Astrocyte of the cerebellum (primary cell): Measurements from ENCODE around the gene ARHGAP26.

Experiments
- DNase-seq: peaks from one replicate; pipeline ENCODE4 v3.0.0-alpha.2; 2011; ENCODE audit warnings: low read depth
- H3K4me3 ChIP-seq: 2 replicates; pipeline ENCODE4 v1.5.1; 2011; ENCODE audit warnings: mild to moderate bottlenecking, low read depth, low read length, moderate library complexity
- in situ Hi-C: cut with HindIII; loops from 2 replicates; pipeline ENCODE4 v1.10.0; 2017; ENCODE audit warnings: low sequenced_read_pairs
- TF ChIP-seq, protein P1 (sequence below): IDR thresholded peaks from 2 replicates; pipeline ENCODE4 v1.5.1; 2012; ENCODE audit warnings: low read length, low read depth, moderate library complexity, mild to moderate bottlenecking; ENCODE audit errors: missing control alignments

Gene ARHGAP26

DNA sequence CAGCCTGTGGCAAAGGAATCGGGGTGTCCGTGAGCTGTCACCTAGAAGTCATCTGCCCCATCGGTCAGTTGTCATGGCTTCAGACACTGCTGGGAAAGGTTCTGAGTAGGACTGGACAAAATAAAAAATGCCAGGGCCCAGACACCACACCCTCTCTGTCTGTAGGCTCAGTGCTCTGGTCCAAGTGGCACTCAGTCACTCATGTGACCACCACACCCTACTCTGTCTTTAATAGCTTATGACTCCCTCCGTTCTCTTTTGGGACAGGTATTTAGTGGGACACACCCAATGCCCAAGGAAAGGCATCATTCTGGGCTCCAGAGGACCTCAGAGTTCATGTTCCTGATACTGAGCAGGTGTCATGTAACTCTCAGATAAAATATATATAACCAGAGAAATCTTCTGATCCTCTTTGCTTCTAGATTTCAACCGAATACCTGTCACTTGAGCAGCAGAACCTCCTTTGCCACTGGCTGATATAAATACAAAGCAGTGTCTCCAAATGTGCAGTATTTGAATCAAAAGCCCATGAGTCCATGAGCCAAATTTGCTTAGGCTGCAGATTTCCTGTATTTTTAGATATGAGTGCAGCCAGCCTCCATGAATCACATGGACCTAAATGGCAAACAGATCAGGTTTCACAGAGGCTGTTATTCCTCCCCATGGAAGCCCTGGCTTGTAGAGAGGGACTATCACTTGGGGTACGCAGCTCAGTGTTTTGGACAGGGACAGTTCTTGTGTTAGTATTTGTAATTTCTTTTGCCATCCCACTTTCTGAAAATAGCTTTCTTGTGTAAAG, 272.0 kb downstream of the ARHGAP26 start:
- in situ Hi-C loops: loop anchor here (5.0 kb wide), 1 partner anchor 45 kb away; no protein-coding TSS in a partner anchor
- no peak for DNase-seq
- TF ChIP-seq, protein P1, sequence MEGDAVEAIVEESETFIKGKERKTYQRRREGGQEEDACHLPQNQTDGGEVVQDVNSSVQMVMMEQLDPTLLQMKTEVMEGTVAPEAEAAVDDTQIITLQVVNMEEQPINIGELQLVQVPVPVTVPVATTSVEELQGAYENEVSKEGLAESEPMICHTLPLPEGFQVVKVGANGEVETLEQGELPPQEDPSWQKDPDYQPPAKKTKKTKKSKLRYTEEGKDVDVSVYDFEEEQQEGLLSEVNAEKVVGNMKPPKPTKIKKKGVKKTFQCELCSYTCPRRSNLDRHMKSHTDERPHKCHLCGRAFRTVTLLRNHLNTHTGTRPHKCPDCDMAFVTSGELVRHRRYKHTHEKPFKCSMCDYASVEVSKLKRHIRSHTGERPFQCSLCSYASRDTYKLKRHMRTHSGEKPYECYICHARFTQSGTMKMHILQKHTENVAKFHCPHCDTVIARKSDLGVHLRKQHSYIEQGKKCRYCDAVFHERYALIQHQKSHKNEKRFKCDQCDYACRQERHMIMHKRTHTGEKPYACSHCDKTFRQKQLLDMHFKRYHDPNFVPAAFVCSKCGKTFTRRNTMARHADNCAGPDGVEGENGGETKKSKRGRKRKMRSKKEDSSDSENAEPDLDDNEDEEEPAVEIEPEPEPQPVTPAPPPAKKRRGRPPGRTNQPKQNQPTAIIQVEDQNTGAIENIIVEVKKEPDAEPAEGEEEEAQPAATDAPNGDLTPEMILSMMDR: no peak
- no peak overlapping the region for H3K4me3 ChIP-seq

DNA sequence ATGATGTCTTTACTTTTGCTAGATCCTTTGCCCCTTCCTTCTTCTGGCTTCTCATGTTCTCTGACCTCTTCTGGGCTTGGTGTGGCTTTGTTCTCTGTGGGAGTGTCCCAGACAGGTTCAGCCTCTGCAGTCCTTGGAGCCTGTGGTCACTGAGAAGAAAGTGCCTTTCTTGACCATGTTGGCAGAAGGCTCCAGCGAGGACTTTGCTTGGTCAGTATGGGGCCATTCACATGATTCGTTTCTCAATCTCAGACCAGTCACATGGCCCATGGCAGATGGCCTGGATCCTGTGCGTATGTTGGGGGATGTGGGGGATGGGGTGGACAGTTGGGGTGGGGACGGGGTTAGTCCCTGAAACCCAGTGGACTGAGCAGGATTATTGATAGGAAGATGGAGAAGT, 274.1 kb downstream of the ARHGAP26 start:
- TF ChIP-seq, protein P1: no peak
- H3K4me3 ChIP-seq: no peak overlapping the region
- DNase-seq: no peak
- in situ Hi-C loops: loop anchor here (5.0 kb wide), 1 partner anchor 43 kb away; no protein-coding TSS in a partner anchor

DNA sequence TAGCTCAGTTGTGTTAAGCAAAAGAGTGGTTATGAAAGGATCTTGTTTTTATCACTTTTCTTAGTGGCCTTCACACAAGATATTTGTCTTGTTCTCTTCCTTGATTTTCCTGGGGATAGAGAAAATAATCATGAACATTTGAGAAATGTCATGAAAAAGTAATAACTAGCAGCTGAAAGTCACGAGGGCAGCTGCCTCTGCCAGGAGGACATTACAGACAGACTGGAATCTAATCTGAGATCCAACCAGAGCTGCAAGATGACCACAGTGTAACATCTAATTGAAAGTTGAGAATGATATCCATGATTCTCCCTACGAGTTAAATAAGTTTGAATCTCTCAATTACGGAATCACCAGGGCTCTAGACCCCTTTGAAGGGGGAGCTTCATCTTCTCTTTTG, 274.9 kb downstream of the ARHGAP26 start:
- TF ChIP-seq, protein P1: no peak
- no peak for DNase-seq
- in situ Hi-C loops: no loop called here
- no peak overlapping the region for H3K4me3 ChIP-seq

DNA sequence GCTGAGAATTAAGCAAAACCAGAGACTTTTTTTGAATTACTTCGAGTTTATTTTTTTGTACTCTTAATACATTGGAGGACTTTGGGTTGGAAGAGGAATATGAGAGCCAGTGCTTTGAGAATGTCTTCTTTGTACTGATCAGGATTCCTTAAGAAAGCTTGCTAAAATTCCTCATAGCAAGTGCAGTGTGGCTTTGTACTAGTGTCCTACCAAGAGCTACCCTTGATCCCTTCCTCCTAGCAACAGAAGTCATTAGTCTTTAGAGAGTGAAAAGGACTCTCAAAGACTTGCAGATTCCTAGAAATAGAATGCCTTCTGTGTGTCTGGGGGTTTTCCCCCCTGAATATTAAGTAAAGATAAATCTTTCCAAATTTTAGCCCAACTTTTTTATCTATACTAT, 276.1 kb downstream of the ARHGAP26 start:
- H3K4me3 ChIP-seq: no peak overlapping the region
- in situ Hi-C loops: no loop called here
- TF ChIP-seq, protein P1: no peak
- no peak for DNase-seq

DNA sequence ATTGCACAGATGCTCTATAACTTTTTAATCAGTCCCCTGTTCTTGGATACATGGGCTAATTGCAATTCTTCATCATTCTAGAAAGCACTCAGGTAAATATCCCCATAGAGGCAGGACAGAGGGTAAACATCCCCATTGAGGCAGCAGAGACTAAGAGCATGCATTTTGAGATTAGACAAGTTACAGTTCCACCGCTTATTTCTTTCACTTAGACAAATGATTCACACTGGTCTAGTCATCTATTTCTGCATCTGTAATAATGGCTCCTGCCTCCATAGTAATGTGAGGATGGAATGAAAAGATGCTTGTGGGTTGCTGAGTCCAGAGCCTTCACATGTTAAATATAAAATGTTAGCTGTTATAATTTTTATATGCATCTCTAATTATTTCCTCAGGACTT, 276.9 kb downstream of the ARHGAP26 start:
- TF ChIP-seq, protein P1: no peak
- H3K4me3 ChIP-seq: no peak overlapping the region
- in situ Hi-C loops: no loop called here
- no peak for DNase-seq

DNA sequence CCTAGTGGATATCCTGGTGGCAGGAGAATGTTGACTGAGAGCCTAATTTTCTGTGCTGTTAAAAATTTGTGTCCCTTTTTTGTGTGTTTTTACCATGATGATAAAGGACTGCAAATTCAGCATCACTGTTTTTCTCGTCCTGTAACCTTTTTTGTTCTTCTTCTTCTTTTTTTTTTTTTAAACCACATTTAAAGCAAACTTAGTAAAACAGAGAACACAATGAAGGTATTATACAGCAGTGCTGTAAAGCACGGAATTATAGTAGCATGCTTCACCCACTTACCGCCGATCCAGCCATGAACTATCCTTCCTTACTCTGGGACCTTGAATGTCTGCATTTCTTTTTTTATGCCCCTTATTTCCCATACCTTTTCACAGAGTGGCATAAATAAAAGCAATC, 280.0 kb downstream of the ARHGAP26 start:
- no peak for DNase-seq
- TF ChIP-seq, protein P1: no peak
- in situ Hi-C loops: no loop called here
- H3K4me3 ChIP-seq: no peak overlapping the region
